ENCODE results near the gene AATK.

- TF ChIP-seq CTCF (conservative IDR thresholded peaks at IDR 0.05; ENCODE audit: low read depth, low read length) (no peak), POLR2A (IDR thresholded peaks at IDR 0.05; ENCODE audit: low read depth, low read length) (no peak), MAZ (IDR thresholded peaks at IDR 0.05; ENCODE audit: borderline replicate concordance, low read depth, low read length) (no peak), CEBPB (IDR thresholded peaks at IDR 0.05; ENCODE audit: low read depth, low read length) (no peak)
Observed at GRCh38 chr17:81209141-81209540, 43.1 kb upstream of the AATK start.

Data from IMR-90 (cell line).